Measurements from ENCODE around the gene CACNB2.
A peak's percentile ranks its signal among the peaks of the same experiment; 100 is the strongest.

Gene CACNB2

GRCh38 chr10:18236756-18237155, 96.5 kb downstream of the CACNB2 start:
- TF ChIP-seq POLR2A (IDR thresholded peaks at IDR 0.05; ENCODE audit: low read length) (no peak), GATA1 (IDR thresholded peaks at IDR 0.05; ENCODE audit: low read depth, low read length) (no peak)
- no peak for DNase-seq

GRCh38 chr10:18238870-18239485, 98.8 kb downstream of the CACNB2 start:
- DNase-seq, result peak; percentile 33 to 52
- TF ChIP-seq POLR2A (IDR thresholded peaks at IDR 0.05; ENCODE audit: low read length), result no peak
- no peak for TF ChIP-seq GATA1 (IDR thresholded peaks at IDR 0.05; ENCODE audit: low read depth, low read length)

GRCh38 chr10:18240185-18240882, 100.1 kb downstream of the CACNB2 start:
- DNase-seq, result no peak
- TF ChIP-seq GATA1 (IDR thresholded peaks at IDR 0.05; ENCODE audit: low read depth, low read length) (no peak), POLR2A (IDR thresholded peaks at IDR 0.05; ENCODE audit: low read length) (no peak)

- DNase-seq, result no peak
- TF ChIP-seq POLR2A (IDR thresholded peaks at IDR 0.05; ENCODE audit: low read length) (no peak), GATA1 (IDR thresholded peaks at IDR 0.05; ENCODE audit: low read depth, low read length) (no peak)
These were observed 106.7 kb downstream of the CACNB2 start for GRCh38 chr10:18246967-18247366.

- no peak for DNase-seq
- TF ChIP-seq GATA1 (IDR thresholded peaks at IDR 0.05; ENCODE audit: low read depth, low read length) (no peak), POLR2A (IDR thresholded peaks at IDR 0.05; ENCODE audit: low read length) (no peak)
These were observed 111.9 kb downstream of the CACNB2 start for GRCh38 chr10:18252086-18252485.

GRCh38 chr10:18254086-18254485, 113.9 kb downstream of the CACNB2 start:
- TF ChIP-seq POLR2A (IDR thresholded peaks at IDR 0.05; ENCODE audit: low read length), result no peak
- no peak for TF ChIP-seq GATA1 (IDR thresholded peaks at IDR 0.05; ENCODE audit: low read depth, low read length)
- DNase-seq, result no peak

GRCh38 chr10:18254692-18255091, 114.5 kb downstream of the CACNB2 start:
- DNase-seq, result no peak
- TF ChIP-seq GATA1 (IDR thresholded peaks at IDR 0.05; ENCODE audit: low read depth, low read length) (no peak), POLR2A (IDR thresholded peaks at IDR 0.05; ENCODE audit: low read length) (no peak)

- no peak for DNase-seq
- TF ChIP-seq GATA1 (IDR thresholded peaks at IDR 0.05; ENCODE audit: low read depth, low read length) (no peak), POLR2A (IDR thresholded peaks at IDR 0.05; ENCODE audit: low read length) (no peak)
These were observed 120.2 kb downstream of the CACNB2 start for GRCh38 chr10:18260310-18260922.

GRCh38 chr10:18261063-18261610, 120.9 kb downstream of the CACNB2 start:
- TF ChIP-seq GATA1 (IDR thresholded peaks at IDR 0.05; ENCODE audit: low read depth, low read length), result no peak
- TF ChIP-seq POLR2A (IDR thresholded peaks at IDR 0.05; ENCODE audit: low read length), result no peak
- no peak for DNase-seq

- DNase-seq, result no peak
- TF ChIP-seq POLR2A (IDR thresholded peaks at IDR 0.05; ENCODE audit: low read length) (no peak), GATA1 (IDR thresholded peaks at IDR 0.05; ENCODE audit: low read depth, low read length) (no peak)
These were observed 121.6 kb downstream of the CACNB2 start for GRCh38 chr10:18261768-18262231.

- no peak for TF ChIP-seq GATA1 (IDR thresholded peaks at IDR 0.05; ENCODE audit: low read depth, low read length)
- DNase-seq, result no peak
These were observed 124.3 kb downstream of the CACNB2 start for GRCh38 chr10:18264466-18265050.

- TF ChIP-seq POLR2A (IDR thresholded peaks at IDR 0.05; ENCODE audit: low read length) (no peak), GATA1 (IDR thresholded peaks at IDR 0.05; ENCODE audit: low read depth, low read length) (no peak)
- no peak for DNase-seq
These were observed 127.8 kb downstream of the CACNB2 start for GRCh38 chr10:18268005-18268404.

- TF ChIP-seq GATA1 (IDR thresholded peaks at IDR 0.05; ENCODE audit: low read depth, low read length) (no peak), POLR2A (IDR thresholded peaks at IDR 0.05; ENCODE audit: low read length) (no peak)
- no peak for DNase-seq
These were observed 131.3 kb downstream of the CACNB2 start for GRCh38 chr10:18271491-18271890.

- DNase-seq, result no peak
- TF ChIP-seq POLR2A (IDR thresholded peaks at IDR 0.05; ENCODE audit: low read length), result no peak
- TF ChIP-seq GATA1 (IDR thresholded peaks at IDR 0.05; ENCODE audit: low read depth, low read length), result no peak
These were observed 132.8 kb downstream of the CACNB2 start for GRCh38 chr10:18273039-18273438.
